22Rv1 (cell line): Measurements from ENCODE around the gene NLRP1.
"Not testable (repeated sequence)": the region's sequence is repeated elsewhere in the genome, so short reads cannot be mapped to it uniquely, and the experiment has no call there.

ENCODE experiments used
- ZFX ChIP-seq: fragments of 450-650 bp; IDR thresholded peaks from 2 replicates; pipeline ENCODE4 v1.6.1; 2017; ENCODE audit warnings: antibody characterized with exemption, borderline replicate concordance
- TF ChIP-seq, protein P1 (sequence below): fragments of 450-650 bp; IDR thresholded peaks from 2 replicates; pipeline ENCODE4 v1.5.1; 2017; ENCODE audit warnings: mild to moderate bottlenecking

- TF ChIP-seq, protein P1, sequence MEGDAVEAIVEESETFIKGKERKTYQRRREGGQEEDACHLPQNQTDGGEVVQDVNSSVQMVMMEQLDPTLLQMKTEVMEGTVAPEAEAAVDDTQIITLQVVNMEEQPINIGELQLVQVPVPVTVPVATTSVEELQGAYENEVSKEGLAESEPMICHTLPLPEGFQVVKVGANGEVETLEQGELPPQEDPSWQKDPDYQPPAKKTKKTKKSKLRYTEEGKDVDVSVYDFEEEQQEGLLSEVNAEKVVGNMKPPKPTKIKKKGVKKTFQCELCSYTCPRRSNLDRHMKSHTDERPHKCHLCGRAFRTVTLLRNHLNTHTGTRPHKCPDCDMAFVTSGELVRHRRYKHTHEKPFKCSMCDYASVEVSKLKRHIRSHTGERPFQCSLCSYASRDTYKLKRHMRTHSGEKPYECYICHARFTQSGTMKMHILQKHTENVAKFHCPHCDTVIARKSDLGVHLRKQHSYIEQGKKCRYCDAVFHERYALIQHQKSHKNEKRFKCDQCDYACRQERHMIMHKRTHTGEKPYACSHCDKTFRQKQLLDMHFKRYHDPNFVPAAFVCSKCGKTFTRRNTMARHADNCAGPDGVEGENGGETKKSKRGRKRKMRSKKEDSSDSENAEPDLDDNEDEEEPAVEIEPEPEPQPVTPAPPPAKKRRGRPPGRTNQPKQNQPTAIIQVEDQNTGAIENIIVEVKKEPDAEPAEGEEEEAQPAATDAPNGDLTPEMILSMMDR: not testable (repeated sequence)
- TF ChIP-seq ZFX: not testable (repeated sequence)
Measured at GRCh38 chr17:5578768-5579167, 5.5 kb downstream of the NLRP1 start.
